ENCODE measurements around the gene STUB1. TPM values are rescaled to one million over a fixed set of nuclear protein-coding genes. Genes with fewer than 3 reads are reported as not detected.

STUB1 gene
- total and polyA plus RNA-seq, 2 donors (not counting 3 experiments of a cell fraction or from before 2014, with no cell fraction given): 107 to 147 TPM

- no peak overlapping the region for H3K4me3 ChIP-seq (replicated peaks in 1 of 3; ENCODE audit: insufficient read depth in 1 of 3, low read depth in 1 of 3, low read length in 3 of 3)
- H3K9me3 ChIP-seq (replicated peaks; ENCODE audit: control insufficient read depth, insufficient read depth, low read length): no peaks in the 10 kb centered on the region
- H3K4me2 ChIP-seq (ENCODE audit: insufficient read depth, low read length): no peak overlapping the region
- H3K27ac ChIP-seq (ENCODE audit: insufficient read depth, low read depth, low read length): no peak overlapping the region
- intact Hi-C loops (cut with micrococcal nuclease): no loop called here
- ChIA-PET CTCF (interaction anchor here (1.4 kb wide), 1 partner anchor 9 kb away, joined by 6 read pairs; the partner anchor contains the start of gene RHOT2), POLR2A (no interaction called here)
- no peak for FAIRE-seq
- H3K36me3 ChIP-seq (ENCODE audit: control insufficient read depth in 2 of 2, extremely low read depth in 1 of 2, insufficient read depth in 2 of 2, low read length in 2 of 2): peaks cover 3 to 19% of the 10 kb centered on the region in 2 experiments
- no TSS peak for BruUV-seq (replicated peaks)
- no peak overlapping the region for H3K9ac ChIP-seq (replicated peaks; ENCODE audit: extremely low read depth, insufficient read depth, low read length)
- DNase-seq (ENCODE audit: low read depth, low spot score): no peak
- no peaks in the 10 kb centered on the region for H3K9me1 ChIP-seq (replicated peaks; ENCODE audit: control insufficient read depth, extremely low read depth, insufficient read depth, low read length)
- no peak overlapping the region for H2AFZ ChIP-seq (ENCODE audit: low read depth, low read length)
- no peak for TF ChIP-seq GATA2 (IDR thresholded peaks at IDR 0.05; ENCODE audit: insufficient read depth, insufficient read length, low read depth, low read length)
- TF ChIP-seq MYC (IDR thresholded peaks at IDR 0.05; ENCODE audit: low read depth, low read length): no peak
- peaks cover 12% of the 10 kb centered on the region for H3K4me1 ChIP-seq (ENCODE audit: control insufficient read depth, extremely low read depth, insufficient read depth, low read length)
- H3K27me3 ChIP-seq (ENCODE audit: control insufficient read depth in 2 of 2, insufficient read depth in 2 of 2, low read length in 2 of 2): no peaks in the 10 kb centered on the region
- dilution Hi-C loops (cut with MboI; ENCODE audit: extremely low pct_ligation_motif_present, low sequenced_read_pairs): no loop called here
- H3K79me2 ChIP-seq (ENCODE audit: control insufficient read depth, insufficient read depth, low read length): peaks cover 14% of the 10 kb centered on the region
- no peaks in the 10 kb centered on the region for H4K20me1 ChIP-seq (replicated peaks; ENCODE audit: control insufficient read depth, extremely low read depth, insufficient read depth, low read length)
Observed at GRCh38 chr16:676913-677312, 3.3 kb upstream of the STUB1 start.

- dilution Hi-C loops (cut with MboI; ENCODE audit: extremely low pct_ligation_motif_present, low sequenced_read_pairs): no loop called here
- no peaks in the 10 kb centered on the region for H3K9me3 ChIP-seq (replicated peaks; ENCODE audit: control insufficient read depth, insufficient read depth, low read length)
- intact Hi-C loops (cut with micrococcal nuclease): no loop called here
- no peak overlapping the region for H3K4me2 ChIP-seq (ENCODE audit: insufficient read depth, low read length)
- no peak for TF ChIP-seq MYC (IDR thresholded peaks at IDR 0.05; ENCODE audit: low read depth, low read length)
- no peak for TF ChIP-seq GATA2 (IDR thresholded peaks at IDR 0.05; ENCODE audit: insufficient read depth, insufficient read length, low read depth, low read length)
- no peak for TF ChIP-seq POLR2A (IDR thresholded peaks at IDR 0.05; ENCODE audit: low read depth, low read length)
- no peak for TF ChIP-seq POLR2AphosphoS5 (IDR thresholded peaks at IDR 0.05; ENCODE audit: insufficient read depth, low read depth, low read length)
- no peak for TF ChIP-seq EZH2 (IDR thresholded peaks at IDR 0.05; ENCODE audit: borderline replicate concordance, low read depth, low read length, severe bottlenecking)
- TF ChIP-seq MAX (IDR thresholded peaks at IDR 0.05; ENCODE audit: insufficient read depth, insufficient read length): no peak
- TF ChIP-seq JUN (IDR thresholded peaks at IDR 0.05; ENCODE audit: borderline replicate concordance, insufficient read depth, insufficient read length, low read depth): no peak
- no peak for TF ChIP-seq FOS (IDR thresholded peaks at IDR 0.05; ENCODE audit: borderline replicate concordance, insufficient read depth, low read length)
- no peak for TF ChIP-seq CTCF (IDR thresholded peaks at IDR 0.05; ENCODE audit: extremely low read depth in 1 of 2, insufficient read depth in 1 of 2, low read depth in 1 of 2, low read length in 2 of 2)
- peaks cover 15% of the 10 kb centered on the region for H3K4me1 ChIP-seq (ENCODE audit: control insufficient read depth, extremely low read depth, insufficient read depth, low read length)
- peaks cover 20% of the 10 kb centered on the region for H3K79me2 ChIP-seq (ENCODE audit: control insufficient read depth, insufficient read depth, low read length)
- no peaks in the 10 kb centered on the region for H3K9me1 ChIP-seq (replicated peaks; ENCODE audit: control insufficient read depth, extremely low read depth, insufficient read depth, low read length)
- H3K36me3 ChIP-seq (ENCODE audit: control insufficient read depth in 2 of 2, extremely low read depth in 1 of 2, insufficient read depth in 2 of 2, low read length in 2 of 2): peaks cover 6 to 16% of the 10 kb centered on the region in 2 experiments
- H3K9ac ChIP-seq (replicated peaks; ENCODE audit: extremely low read depth, insufficient read depth, low read length): no peak overlapping the region
- no peak overlapping the region for H2AFZ ChIP-seq (ENCODE audit: low read depth, low read length)
- H3K27me3 ChIP-seq (ENCODE audit: control insufficient read depth in 2 of 2, insufficient read depth in 2 of 2, low read length in 2 of 2): no peaks in the 10 kb centered on the region
- ChIA-PET POLR2A (no interaction called here), CTCF (no interaction called here)
- H3K27ac ChIP-seq (ENCODE audit: insufficient read depth, low read depth, low read length): no peak overlapping the region
- FAIRE-seq: no peak
- H4K20me1 ChIP-seq (replicated peaks; ENCODE audit: control insufficient read depth, extremely low read depth, insufficient read depth, low read length): no peaks in the 10 kb centered on the region
- no peak overlapping the region for H3K4me3 ChIP-seq (replicated peaks in 1 of 3; ENCODE audit: insufficient read depth in 1 of 3, low read depth in 1 of 3, low read length in 3 of 3)
- BruUV-seq (replicated peaks): no TSS peak
- no peak for DNase-seq (ENCODE audit: low read depth, low spot score)
Observed at GRCh38 chr16:677316-678190, 2.7 kb upstream of the STUB1 start.

Data from endothelial cell of umbilical vein (primary cell).